ENCODE measurements around the gene MBOAT2.
A peak's percentile ranks its signal among the peaks of the same experiment; 100 is the strongest.

Gene MBOAT2

DNA sequence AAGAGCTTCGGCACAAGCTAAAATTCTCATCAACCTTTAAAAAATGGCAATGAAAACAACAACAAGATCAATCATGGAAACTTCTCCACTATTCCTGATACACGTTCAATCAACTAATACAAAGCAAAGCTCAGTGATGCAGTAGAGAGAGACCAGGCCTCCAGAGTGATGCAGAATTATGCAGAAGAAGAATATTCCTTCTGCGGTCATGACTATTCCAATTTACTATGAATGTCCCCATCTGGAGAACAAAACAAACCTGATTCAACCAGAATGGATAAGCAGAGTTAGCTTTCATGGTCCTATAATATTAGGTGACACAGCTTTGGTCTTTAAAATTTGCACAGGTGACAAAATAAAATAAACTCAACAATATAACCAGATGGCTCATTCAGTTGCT is 12.5 kb upstream of the MBOAT2 start:
- no peak for DNase-seq

GRCh38 chr2:9013403-9013802 is 9.9 kb upstream of the MBOAT2 start:
- DNase-seq: no peak

DNA sequence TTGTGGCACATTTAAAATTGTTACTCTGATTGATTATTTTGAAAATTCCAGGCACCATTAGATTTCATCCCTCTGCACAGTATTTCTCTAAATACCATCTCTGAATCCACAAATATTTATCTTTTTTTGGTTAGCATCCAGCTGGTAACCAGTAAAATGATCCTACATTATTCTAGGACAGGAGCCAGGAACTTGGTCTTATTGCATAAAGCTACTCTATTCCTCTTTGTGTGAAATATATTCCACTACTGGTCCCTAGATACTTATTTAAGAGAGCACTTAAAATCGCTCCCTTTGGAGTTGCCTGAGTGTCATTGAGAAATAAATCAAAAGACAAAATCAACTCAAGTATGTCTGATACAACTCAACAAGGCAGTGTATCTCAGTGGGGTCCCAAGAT is 7.4 kb upstream of the MBOAT2 start:
- DNase-seq: peak; percentile 90

- DNase-seq: no peak
These were observed 5.6 kb upstream of the MBOAT2 start for GRCh38 chr2:9008951-9009664.

GRCh38 chr2:9006368-9006767 is 2.9 kb upstream of the MBOAT2 start:
- no peak for DNase-seq

DNA sequence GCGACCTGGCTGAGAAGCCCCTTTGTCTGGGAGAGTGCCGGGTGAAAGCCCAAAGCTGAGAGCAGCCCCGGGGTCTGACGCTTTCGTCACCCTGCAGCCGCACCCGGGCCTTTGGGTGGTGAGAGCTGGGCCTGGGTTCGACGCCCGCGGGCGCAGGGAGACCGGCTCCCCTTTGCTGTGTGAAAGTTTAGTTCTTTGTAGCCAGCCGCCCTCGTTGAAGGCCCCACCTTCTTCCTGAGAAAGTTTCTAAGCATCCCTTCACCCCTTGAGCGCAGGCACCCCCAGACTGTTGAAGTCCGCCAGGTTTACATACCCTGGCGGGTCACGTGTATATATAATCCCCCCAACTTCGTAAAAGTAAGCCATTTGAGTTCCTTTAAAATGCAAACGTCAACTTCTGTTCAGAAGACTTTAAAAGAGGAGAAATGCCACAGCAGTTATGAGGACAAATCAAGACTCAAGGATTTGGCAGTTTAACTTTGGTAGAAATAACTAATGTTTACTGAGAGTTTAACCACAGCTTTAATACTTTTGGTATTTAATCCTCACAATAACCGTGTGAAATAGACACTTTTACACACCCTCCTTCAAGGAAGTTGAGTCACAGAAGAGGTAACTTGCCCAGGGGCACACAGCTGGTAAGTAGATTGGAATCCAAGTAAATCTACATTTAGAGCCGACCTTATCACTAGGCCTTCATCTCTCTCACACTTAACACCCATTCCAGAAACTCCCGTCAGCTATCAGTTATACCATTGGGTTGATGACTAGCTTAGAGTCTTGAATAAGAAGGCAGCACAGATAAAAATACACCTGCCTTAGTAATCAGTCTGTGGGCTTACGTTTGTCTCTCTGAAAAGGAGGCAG is 1.1 kb upstream of the MBOAT2 start:
- DNase-seq: no peak

DNA sequence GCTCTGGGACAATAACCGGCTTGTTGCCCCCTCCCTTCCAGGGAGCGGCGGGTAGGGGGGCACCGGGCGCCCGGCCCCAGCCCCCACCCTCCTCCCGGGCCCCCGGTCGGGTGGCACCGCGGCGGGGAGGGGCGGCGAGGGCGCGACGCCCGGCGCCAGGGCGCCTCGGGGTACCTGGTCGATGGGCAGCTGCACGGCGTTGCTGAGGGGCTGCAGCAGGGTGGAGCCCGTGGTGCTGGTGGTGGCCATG is 193 bp downstream of the MBOAT2 start:
- no peak for DNase-seq

- DNase-seq: no peak
These were observed 683 bp downstream of the MBOAT2 start for GRCh38 chr2:9002637-9003365.

GRCh38 chr2:9002313-9002636 is 1.2 kb downstream of the MBOAT2 start:
- no peak for DNase-seq

DNA sequence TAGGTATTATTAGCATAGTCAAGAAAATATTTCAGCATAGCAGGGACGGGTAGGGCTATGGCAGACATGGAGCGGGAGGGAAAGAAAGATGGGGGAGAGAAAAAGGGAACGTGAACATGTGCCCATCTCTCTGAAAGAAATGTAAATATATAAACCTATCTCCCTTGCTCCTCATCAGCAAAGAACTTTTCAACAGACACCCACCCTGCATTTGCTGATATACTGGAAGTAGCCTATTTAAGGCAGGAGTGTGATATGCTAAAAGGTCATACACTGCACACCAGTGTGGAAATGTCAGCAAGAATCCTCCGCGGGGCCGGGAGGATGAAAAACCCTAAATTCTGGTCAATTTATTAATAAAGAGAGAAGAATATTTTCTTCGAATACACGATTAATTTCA is 1.7 kb downstream of the MBOAT2 start:
- DNase-seq: no peak

GRCh38 chr2:9001229-9001628 is 2.3 kb downstream of the MBOAT2 start:
- no peak for DNase-seq

DNA sequence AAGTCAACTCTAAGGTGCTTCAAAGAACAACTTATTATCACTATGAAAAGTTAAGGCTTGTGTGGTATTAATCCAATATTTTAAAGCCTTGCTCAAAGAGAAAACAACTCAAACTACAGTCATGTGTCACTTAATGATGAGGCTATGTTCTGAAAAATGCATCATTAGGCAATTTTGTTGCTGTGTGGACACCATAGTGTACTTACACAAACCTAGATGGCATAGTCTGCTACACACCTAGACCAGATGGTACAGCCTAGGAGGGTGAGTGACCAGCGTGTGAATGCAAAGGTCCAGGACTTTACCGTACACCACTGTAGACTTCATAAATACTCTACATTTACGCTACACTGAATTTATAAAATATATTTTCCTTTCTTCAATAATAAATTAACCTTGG is 3.0 kb downstream of the MBOAT2 start:
- DNase-seq: no peak

GRCh38 chr2:8999797-9000196 is 3.7 kb downstream of the MBOAT2 start:
- DNase-seq: no peak

DNA sequence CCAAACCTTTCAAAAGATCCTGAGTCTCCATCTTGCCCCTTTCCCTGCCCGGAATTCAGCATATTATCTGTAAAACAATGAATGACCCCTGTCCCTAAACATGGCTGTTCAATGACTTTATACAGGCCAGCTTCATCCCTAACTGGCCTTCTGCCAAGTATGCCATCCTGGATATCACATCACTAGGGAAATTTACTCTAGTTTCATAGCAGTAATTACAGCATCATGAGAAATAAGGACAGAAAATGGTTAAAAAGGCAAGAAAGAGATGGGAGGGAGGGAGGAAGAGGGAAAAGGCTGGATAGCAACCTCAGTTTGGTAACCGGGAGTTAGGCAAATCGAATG is 4.4 kb downstream of the MBOAT2 start:
- no peak for DNase-seq

DNA sequence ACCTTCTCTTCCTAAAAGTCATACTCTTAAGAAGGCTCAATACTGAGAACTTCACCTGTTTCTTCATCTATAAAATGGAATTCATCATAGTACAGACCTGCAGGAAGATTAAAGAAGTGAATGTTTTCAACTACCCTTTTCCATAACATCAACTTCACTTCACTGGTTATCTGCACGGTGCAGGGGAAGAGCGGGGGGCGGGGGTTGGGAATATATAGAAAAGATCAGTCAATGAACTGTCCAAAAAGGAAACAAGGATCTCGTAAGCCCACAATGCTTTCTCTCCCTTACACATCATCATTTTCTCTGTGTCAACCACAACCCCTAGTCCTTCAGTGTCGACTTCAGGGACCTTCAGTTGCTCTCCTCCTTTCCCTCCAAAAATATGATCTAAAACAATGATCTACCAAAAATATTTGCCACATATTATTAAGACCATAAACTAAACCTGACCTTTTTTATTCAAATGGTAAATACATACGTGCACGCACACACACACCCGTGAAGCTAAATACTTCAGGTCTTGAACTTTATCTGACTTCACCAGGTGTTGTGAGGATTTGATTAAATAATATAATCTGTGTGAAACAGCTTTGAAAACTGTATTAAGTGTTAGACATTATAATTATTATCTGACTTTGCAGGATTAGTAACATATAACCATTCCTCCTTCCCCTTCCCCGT is 4.9 kb downstream of the MBOAT2 start:
- no peak for DNase-seq

DNA sequence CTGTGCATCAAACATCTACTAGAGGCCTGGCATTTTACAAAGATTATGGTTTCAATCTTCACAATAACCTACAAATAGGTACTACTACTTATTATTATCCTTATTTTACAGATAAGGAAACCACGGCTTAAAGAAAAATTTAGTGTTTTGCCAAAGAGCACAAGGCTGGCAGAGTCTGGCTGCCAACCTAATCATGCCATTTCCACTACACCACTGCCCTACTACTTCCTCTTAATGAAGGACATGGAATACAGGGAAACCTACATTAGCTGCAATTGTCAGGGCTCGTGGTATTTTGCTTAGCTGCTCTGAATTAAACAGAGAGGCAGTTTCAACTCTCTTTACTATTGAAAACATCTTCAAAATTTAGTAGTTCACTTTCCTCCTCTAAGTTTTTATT is 5.9 kb downstream of the MBOAT2 start:
- no peak for DNase-seq

DNA sequence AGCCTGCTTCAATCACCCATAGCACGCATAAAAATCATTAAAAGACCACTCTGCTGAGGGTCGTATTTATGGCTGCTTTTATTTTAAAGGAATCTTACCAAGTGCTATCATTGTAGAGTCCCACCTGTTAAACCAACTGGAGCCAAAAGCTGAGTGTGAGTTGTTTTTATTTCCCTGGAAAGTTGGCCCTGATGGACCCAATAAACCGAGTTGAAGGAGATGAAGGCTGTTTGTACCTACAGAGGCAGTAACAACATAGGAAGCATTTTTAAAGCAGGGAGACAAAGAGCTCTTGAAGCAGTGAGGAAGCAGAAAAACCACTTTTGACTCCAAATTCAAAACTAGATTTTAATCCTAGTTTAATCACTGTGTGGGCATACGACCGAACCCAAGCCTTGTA is 6.4 kb downstream of the MBOAT2 start:
- DNase-seq: no peak

- peak; percentile 58 for DNase-seq
These were observed 7.5 kb downstream of the MBOAT2 start for GRCh38 chr2:8996006-8996405.

DNA sequence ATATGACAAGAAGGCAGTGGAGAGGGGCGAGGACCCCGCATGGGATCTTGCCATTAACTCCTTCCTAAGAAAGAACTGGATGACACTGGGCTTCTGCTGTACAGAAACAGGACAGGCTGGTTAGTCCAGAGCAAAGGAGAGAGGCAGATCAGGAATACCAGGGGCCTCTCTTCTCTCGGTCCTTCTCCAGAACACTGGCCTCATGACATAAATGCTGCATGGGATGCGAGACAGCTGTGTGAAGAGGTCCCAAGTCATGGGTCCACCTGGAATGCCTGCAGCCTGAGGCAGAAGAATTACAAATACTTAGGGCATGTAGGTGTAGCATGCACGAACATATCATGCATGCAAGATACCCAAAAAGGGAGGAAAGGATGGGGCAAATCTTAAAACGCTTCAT is 9.1 kb downstream of the MBOAT2 start:
- DNase-seq: no peak

DNA sequence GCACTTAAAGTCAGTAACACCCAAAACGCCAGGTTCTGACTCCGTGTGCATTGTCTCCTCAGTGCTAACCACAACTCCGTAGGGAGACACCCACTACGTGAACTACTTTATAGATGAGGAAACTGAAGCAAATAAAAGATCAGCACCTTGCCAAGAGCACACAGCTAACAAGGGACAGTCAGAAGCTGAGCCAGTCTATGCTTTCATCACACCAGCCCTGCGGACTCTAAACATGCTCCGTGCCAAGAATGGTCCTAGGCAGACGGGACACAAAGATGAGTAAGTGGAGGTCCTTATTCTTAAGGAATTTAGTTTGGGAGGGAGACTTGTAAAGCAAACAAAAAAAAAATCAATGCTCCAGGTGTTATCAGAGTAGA is 9.6 kb downstream of the MBOAT2 start:
- no peak for DNase-seq

DNA sequence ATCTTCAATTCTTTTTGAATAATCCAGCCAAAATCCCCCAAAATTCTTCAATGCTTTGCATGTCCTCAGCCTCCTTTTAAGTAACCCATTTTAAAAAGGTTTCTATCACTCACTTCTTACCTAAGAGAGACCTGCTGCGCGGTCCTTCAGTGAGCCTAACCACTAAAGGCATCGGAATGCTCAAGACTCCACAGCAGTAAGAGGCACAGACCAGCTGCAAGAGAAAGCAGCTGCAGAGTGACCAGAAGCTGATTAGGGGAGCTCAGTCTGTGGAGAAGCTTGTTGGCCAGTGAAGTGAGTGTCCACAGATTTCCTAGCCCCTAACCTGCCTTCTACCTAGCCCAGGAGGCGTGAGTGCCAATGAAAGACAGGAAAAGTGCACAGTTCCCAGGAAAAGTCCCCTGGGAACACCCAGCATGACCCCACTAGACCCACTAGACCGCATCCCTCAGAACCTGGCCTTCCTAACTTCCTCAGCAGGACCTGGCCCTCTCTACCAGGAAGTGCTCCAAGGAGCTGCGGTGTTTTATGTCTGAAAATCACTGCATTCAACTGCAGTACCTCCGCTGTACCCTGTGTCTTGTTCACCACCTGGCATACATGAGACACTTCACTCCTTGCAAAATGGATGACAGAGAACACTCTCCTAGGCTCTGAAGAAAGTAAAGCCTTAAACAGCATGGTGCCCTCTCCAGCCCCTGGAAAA is 10.1 kb downstream of the MBOAT2 start:
- DNase-seq: peak; percentile 51

GRCh38 chr2:8992643-8993042 is 10.8 kb downstream of the MBOAT2 start:
- no peak for DNase-seq

- no peak for DNase-seq
These were observed 13.9 kb downstream of the MBOAT2 start for GRCh38 chr2:8989536-8990079.

Measured in fibroblast of upper back skin (primary cell).